Esophagus squamous epithelium (tissue), 5 donors: ENCODE measurements around the gene THBS2. TPM values are rescaled to one million over a fixed set of nuclear protein-coding genes. Genes with fewer than 3 reads are reported as not detected.
A peak's percentile ranks its signal among the peaks of the same experiment; 100 is the strongest.

Source experiments
- DNase-seq: peaks from one replicate; lab custom pipeline; 2025; lab: John Stamatoyannopoulos, UW
- H3K27ac ChIP-seq, 4 donors: fragments of 200-600 bp; sonication (generic); one replicate each; pipeline ENCODE4 v1.5.1; 2016 to 2019; ENCODE audit warnings: mild to moderate bottlenecking in 1 of 4
- H3K27me3 ChIP-seq, 4 donors: fragments of 200-600 bp; sonication (generic); 1 replicate in 3 of 4; 2 replicates in 1 of 4; pipeline versions ENCODE4 v1.5.1 to v1.6.0; 2017 to 2021; ENCODE audit warnings: antibody characterized with exemption in 1 of 4
- H3K36me3 ChIP-seq, 3 donors: fragments of 200-600 bp; sonication (generic); one replicate each; pipeline ENCODE4 v1.5.1; 2016 to 2019
- H3K4me1 ChIP-seq, 3 donors: fragments of 200-600 bp; sonication (generic); one replicate each; pipeline ENCODE4 v1.5.1; 2017 to 2019
- H3K4me3 ChIP-seq, 4 donors: fragments of 200-600 bp; sonication (generic); 1 replicate in 3 of 4; 2 replicates in 1 of 4; pipeline ENCODE4 v1.5.1; 2016 to 2019; ENCODE audit warnings: mild to moderate bottlenecking in 2 of 4, moderate library complexity in 1 of 4
- H3K9me3 ChIP-seq, 3 donors: fragments of 200-600 bp; sonication (generic); one replicate each; pipeline ENCODE4 v1.5.1; 2016 to 2019
- CTCF ChIP-seq, 6 experiments: fragments of 450-650 bp in 4 of 6; fragments of 200-600 bp in 2 of 6; sonication (generic) in 2 of 6; IDR thresholded peaks; one replicate each; pipeline ENCODE4 v1.5.1; 2016 to 2019; ENCODE audit warnings: antibody characterized with exemption in 6 of 6, mild to moderate bottlenecking in 4 of 6, moderate library complexity in 4 of 6
- POLR2A ChIP-seq, 4 donors: fragments of 450-650 bp; IDR thresholded peaks; one replicate each; pipeline ENCODE4 v1.6.1; 2017; ENCODE audit warnings: antibody characterized with exemption in 4 of 4, mild to moderate bottlenecking in 4 of 4, moderate library complexity in 3 of 4
- WGBS, 2 donors: methylation state at CpG; one replicate each; pipeline ENCODE4 v1.1.5; 2018; 5-methylcytosine and 5-hydroxymethylcytosine counted together
- intact Hi-C: fragments of 100-400 bp; cut with DNase I; formaldehyde crosslinking; loops from one replicate; pipeline ENCODE4 v1.15.0; 2022
- total RNA-seq, 4 donors: library from RNA; depleted of rRNA; stranded (reverse); fragments of >200 nt; gene quantifications; one replicate each; pipeline ENCODE4 v1.1.0, GENCODE V29; 2016
- donor health status: DM: yes; HTN: yes; CAD: no.

THBS2 gene
- total RNA-seq, 4 donors from 2014 or later: 4.3 to 35.7 (median 25.5) TPM

- Histone ChIP-seq H3K36me3 (peaks cover 0 to 22% (median 0%) of the 10 kb centered on the region in 3 donors), H3K4me1 (peaks cover 0 to 50% (median 12%) of the 10 kb centered on the region in 3 donors), H3K9me3 (no peaks in the 10 kb centered on the region), H3K4me3 (peak overlapping the region; percentile 12 to 62 (median 38)), H3K27ac (peak overlapping the region; percentile 39 to 83 (median 60)), H3K27me3 (peaks cover 0 to 48% (median 0%) of the 10 kb centered on the region in 4 donors)
- intact Hi-C loops: no loop called here
- 10 to 34% methylated on average over 10 to 12 of the region's 20 CpGs for WGBS, 2 donors
- no peak for TF ChIP-seq POLR2A (IDR thresholded peaks at IDR 0.05)
- TF ChIP-seq CTCF (IDR thresholded peaks at IDR 0.05): no peak
- no peak for DNase-seq
These were observed 1.7 kb downstream of the THBS2 start for GRCh38 chr6:169251822-169252504.

DNA sequence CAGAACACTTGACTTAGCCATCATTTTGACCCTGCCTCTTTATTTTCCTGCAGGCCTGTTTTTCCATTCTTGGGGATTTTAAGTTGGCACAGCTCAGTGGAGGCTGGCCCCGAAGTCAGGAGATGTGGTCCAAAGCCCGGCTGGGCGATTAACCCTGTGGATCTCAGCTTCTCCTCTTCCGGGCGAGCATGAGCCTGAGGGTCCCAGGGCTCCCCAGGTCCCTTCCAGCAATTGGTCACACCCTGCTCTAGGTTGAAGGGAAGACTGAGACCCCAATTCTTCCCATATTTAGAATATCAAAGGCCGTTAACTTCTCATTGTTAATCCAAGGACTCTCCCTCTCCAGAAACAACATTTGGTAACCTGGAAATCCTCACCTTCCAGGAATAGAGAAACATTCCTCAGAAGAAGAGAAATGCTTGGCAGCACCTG, 2.3 kb downstream of the THBS2 start:
- H3K4me3 ChIP-seq: peak overlapping the region; percentile 12 to 62 (median 38)
- peaks cover 0 to 46% (median 0%) of the 10 kb centered on the region in 4 donors for H3K27me3 ChIP-seq
- DNase-seq: no peak
- TF ChIP-seq POLR2A (IDR thresholded peaks at IDR 0.05): no peak
- no peak for TF ChIP-seq CTCF (IDR thresholded peaks at IDR 0.05)
- peak overlapping the region in 3 of 4 donors; percentile 39 to 83 (median 65) for H3K27ac ChIP-seq
- no peaks in the 10 kb centered on the region for H3K9me3 ChIP-seq
- peaks cover 0 to 50% (median 12%) of the 10 kb centered on the region in 3 donors for H3K4me1 ChIP-seq
- H3K36me3 ChIP-seq: peaks cover 0 to 24% (median 0%) of the 10 kb centered on the region in 3 donors
- intact Hi-C loops: no loop called here
- WGBS, 2 donors: 16 to 40% methylated on average over 6 of the region's 6 CpGs

GRCh38 chr6:169250660-169251059, 3.0 kb downstream of the THBS2 start:
- no peak for DNase-seq
- intact Hi-C loops: no loop called here

DNA sequence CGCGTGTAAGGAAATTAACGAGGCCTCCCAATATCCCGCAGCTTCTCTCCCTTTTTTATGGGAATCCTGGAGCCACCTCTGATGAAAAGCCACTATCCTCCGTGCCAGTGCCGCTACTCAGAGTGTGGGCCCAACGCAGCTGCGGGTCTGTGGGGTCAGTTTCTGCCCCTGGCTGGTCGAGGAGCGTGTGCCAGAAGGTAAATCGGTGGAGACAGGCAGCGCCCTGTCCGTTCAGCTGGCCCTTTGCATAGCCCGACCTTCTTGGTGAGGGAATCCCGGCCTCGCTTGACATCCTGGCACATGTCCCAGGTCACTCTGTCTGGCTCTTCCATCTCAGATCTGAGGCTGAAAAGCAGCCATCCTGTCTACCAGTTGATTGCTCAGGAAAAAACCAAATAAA, 4.6 kb downstream of the THBS2 start:
- WGBS, 2 donors: 83 to 85% methylated on average over 9 to 16 of the region's 16 CpGs
- Histone ChIP-seq H3K27me3 (peaks cover 0 to 25% (median 0%) of the 10 kb centered on the region in 4 donors), H3K9me3 (no peaks in the 10 kb centered on the region), H3K4me3 (no peak overlapping the region), H3K27ac (no peak overlapping the region), H3K36me3 (peaks cover 0 to 24% (median 0%) of the 10 kb centered on the region in 3 donors), H3K4me1 (peaks cover 0 to 37% (median 8%) of the 10 kb centered on the region in 3 donors)
- TF ChIP-seq CTCF (IDR thresholded peaks at IDR 0.05) (no peak), POLR2A (IDR thresholded peaks at IDR 0.05) (no peak)
- no peak for DNase-seq
- intact Hi-C loops: no loop called here

More at GRCh38 chr6:169250660-169251059, 3.0 kb downstream of the THBS2 start:
- Histone ChIP-seq H3K4me3 (peak overlapping the region in 3 of 4 donors; percentile 35 to 62 (median 42)), H3K9me3 (no peaks in the 10 kb centered on the region), H3K4me1 (peaks cover 0 to 50% (median 12%) of the 10 kb centered on the region in 3 donors), H3K27ac (peak overlapping the region; percentile 0 to 83 (median 52)), H3K27me3 (peaks cover 0 to 38% (median 0%) of the 10 kb centered on the region in 4 donors), H3K36me3 (peaks cover 0 to 24% (median 0%) of the 10 kb centered on the region in 3 donors)
- WGBS, 2 donors: 24 to 27% methylated on average over 4 to 5 of the region's 5 CpGs
- TF ChIP-seq POLR2A (IDR thresholded peaks at IDR 0.05) (peak in 1 of 4 donors; percentile 37), CTCF (IDR thresholded peaks at IDR 0.05) (no peak)

DNA sequence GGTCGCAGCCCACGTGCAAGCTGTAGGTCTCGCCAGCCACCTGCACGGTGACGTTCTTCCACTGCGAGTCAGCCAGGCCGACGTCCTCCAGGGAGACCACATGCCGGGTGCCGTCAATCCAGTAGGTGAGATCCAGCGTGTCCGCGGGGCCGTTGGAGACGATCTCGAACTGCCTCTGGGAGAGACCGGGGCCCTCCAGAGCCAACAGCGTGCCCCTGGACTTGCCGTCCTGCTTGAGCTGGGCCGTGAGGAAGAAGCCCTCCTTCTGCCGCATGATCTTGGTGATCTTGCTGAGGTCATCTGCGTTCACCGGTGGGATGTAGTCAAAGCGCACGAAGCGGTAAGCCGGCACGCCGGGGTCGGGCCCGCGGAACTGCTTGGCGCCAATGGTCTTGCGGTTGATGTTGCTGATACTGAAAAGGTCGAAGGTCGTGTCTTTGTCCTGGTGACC, 5.1 kb downstream of the THBS2 start:
- H3K27me3 ChIP-seq: peaks cover 0 to 20% (median 0%) of the 10 kb centered on the region in 4 donors
- intact Hi-C loops: no loop called here

More for the DNA sequence above, 5.1 kb downstream of the THBS2 start:
- TF ChIP-seq CTCF (IDR thresholded peaks at IDR 0.05) (no peak), POLR2A (IDR thresholded peaks at IDR 0.05) (no peak)
- peaks cover 0 to 24% (median 0%) of the 10 kb centered on the region in 3 donors for H3K36me3 ChIP-seq
- H3K9me3 ChIP-seq: no peaks in the 10 kb centered on the region
- H3K4me3 ChIP-seq: no peak overlapping the region
- 85 to 93% methylated on average over 11 to 14 of the region's 36 CpGs for WGBS, 2 donors
- H3K27ac ChIP-seq: no peak overlapping the region
- DNase-seq: no peak
- H3K4me1 ChIP-seq: peaks cover 0 to 32% (median 8%) of the 10 kb centered on the region in 3 donors
